Loucy (cell line): ENCODE results near the gene TBC1D7.

Source experiments
- H2AFZ ChIP-seq: fragments of 200-600 bp; sonication (generic); 2 replicates; pipeline ENCODE4 v1.6.0; 2016; ENCODE audit warnings: antibody characterized with exemption, mild to moderate bottlenecking, low read length, moderate library complexity
- H3F3A ChIP-seq: fragments of 200-600 bp; 2 replicates; pipeline ENCODE4 v1.6.0; 2016; ENCODE audit warnings: antibody characterized with exemption, low read depth, mild to moderate bottlenecking
- H3K27me3 ChIP-seq: fragments of 200-600 bp; sonication (generic); 2 replicates; pipeline ENCODE4 v1.6.1; 2014; ENCODE audit warnings: low read length, mild to moderate bottlenecking; ENCODE audit not compliant: insufficient read depth, poor library complexity, severe bottlenecking
- H3K36me3 ChIP-seq: fragments of 200-600 bp; sonication (generic); 2 replicates; pipeline ENCODE4 v1.6.1; 2016; ENCODE audit warnings: low read length; ENCODE audit not compliant: insufficient read depth
- H3K4me1 ChIP-seq: fragments of 200-600 bp; sonication (generic); 2 replicates; pipeline ENCODE4 v1.5.1; 2014; ENCODE audit warnings: low read length, mild to moderate bottlenecking; ENCODE audit not compliant: insufficient read depth, poor library complexity, severe bottlenecking
- H3K4me2 ChIP-seq: fragments of 200-600 bp; sonication (generic); 2 replicates; pipeline ENCODE4 v1.6.0; 2014; ENCODE audit warnings: antibody characterized with exemption, low read length, low read depth, mild to moderate bottlenecking; ENCODE audit not compliant: poor library complexity, severe bottlenecking
- H3K4me3 ChIP-seq: fragments of 200-600 bp; sonication (generic); 2 replicates; pipeline ENCODE4 v1.5.1; 2014; ENCODE audit warnings: low read length, mild to moderate bottlenecking, mixed read lengths; ENCODE audit not compliant: poor library complexity, severe bottlenecking
- H3K79me2 ChIP-seq: fragments of 200-600 bp; sonication (generic); 2 replicates; pipeline ENCODE4 v1.6.1; 2014; ENCODE audit warnings: low read length; ENCODE audit not compliant: insufficient read depth
- H3K9ac ChIP-seq: fragments of 200-600 bp; sonication (generic); 2 replicates; pipeline ENCODE4 v1.6.0; 2014; ENCODE audit warnings: mild to moderate bottlenecking, low read depth, low read length, moderate library complexity; ENCODE audit not compliant: poor library complexity, severe bottlenecking
- H3K9me2 ChIP-seq: fragments of 200-600 bp; sonication (generic); replicated peaks from 2 replicates; pipeline ENCODE4 v1.6.1; 2016; ENCODE audit warnings: low read depth, low read length, mixed read lengths
- H3K9me3 ChIP-seq: fragments of 200-600 bp; sonication (generic); 2 replicates; pipeline ENCODE4 v1.6.1; 2014; ENCODE audit warnings: mild to moderate bottlenecking, antibody characterized with exemption, low read length, low read depth; ENCODE audit not compliant: insufficient read depth
- H4K20me1 ChIP-seq: fragments of 200-600 bp; sonication (generic); 2 replicates; pipeline ENCODE4 v1.6.0; 2014; ENCODE audit warnings: antibody characterized with exemption, low read length, mild to moderate bottlenecking; ENCODE audit not compliant: insufficient read depth, poor library complexity, severe bottlenecking
- CTCF ChIP-seq: fragments of 200-600 bp; sonication (generic); conservative IDR thresholded peaks from 2 replicates; pipeline ENCODE4 v1.5.1; 2014; ENCODE audit warnings: mild to moderate bottlenecking, antibody characterized with exemption, low read length
- EZH2phosphoT487 ChIP-seq: fragments of 200-600 bp; IDR thresholded peaks from 2 replicates; pipeline ENCODE4 v1.6.1; 2018; ENCODE audit warnings: antibody characterized with exemption, mild to moderate bottlenecking, moderate library complexity, borderline replicate concordance

Gene TBC1D7

DNA sequence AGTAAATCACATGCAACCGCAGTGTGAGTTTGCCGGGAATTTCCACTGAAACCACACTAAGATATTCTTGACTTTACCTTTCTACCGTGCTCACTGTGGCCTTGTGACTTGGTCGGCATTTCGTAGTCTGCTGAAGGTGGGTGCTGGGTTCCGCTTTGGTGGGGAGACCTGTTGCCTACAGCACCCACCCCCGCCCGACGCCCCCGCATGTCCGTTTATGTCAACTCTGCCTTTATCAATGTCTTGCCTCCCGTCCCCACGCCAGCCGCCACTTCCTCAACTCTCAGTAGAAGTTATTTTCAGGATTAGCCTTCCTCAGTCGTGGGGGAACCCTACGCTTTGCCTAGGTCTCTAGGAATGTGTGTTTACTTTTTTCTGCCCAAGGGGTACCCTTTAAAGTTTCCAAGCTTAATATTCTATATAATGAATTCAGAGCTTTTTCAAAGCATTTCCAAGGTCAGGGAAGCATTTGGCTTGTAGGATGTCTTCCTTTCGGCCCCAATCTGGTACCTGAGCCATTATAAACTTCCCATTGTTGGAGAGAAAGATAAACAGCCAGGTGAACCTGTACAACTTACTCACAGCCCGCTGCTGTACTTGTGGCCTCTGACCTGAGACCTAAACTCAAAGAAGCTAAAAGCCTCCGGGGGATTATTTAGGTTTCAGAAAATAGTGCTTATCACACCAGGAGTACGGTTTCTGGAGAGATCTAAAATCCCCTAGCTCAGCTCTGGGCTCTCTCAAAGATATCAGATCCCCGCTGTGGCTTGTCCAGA lies 54.2 kb downstream of the TBC1D7 start:
- no peak overlapping the region for H2AFZ ChIP-seq
- no peaks in the 10 kb centered on the region for H4K20me1 ChIP-seq
- no peaks in the 10 kb centered on the region for H3K27me3 ChIP-seq
- H3K79me2 ChIP-seq, result no peaks in the 10 kb centered on the region
- TF ChIP-seq CTCF (no peak), EZH2phosphoT487 (no peak)
- no peak overlapping the region for H3K4me2 ChIP-seq
- H3K9me3 ChIP-seq, result no peaks in the 10 kb centered on the region
- no peaks in the 10 kb centered on the region for H3K36me3 ChIP-seq
- no peaks in the 10 kb centered on the region for H3K9me2 ChIP-seq
- no peak overlapping the region for H3K4me3 ChIP-seq
- no peaks in the 10 kb centered on the region for H3K4me1 ChIP-seq
- no peaks in the 10 kb centered on the region for H3F3A ChIP-seq
- no peak overlapping the region for H3K9ac ChIP-seq

DNA sequence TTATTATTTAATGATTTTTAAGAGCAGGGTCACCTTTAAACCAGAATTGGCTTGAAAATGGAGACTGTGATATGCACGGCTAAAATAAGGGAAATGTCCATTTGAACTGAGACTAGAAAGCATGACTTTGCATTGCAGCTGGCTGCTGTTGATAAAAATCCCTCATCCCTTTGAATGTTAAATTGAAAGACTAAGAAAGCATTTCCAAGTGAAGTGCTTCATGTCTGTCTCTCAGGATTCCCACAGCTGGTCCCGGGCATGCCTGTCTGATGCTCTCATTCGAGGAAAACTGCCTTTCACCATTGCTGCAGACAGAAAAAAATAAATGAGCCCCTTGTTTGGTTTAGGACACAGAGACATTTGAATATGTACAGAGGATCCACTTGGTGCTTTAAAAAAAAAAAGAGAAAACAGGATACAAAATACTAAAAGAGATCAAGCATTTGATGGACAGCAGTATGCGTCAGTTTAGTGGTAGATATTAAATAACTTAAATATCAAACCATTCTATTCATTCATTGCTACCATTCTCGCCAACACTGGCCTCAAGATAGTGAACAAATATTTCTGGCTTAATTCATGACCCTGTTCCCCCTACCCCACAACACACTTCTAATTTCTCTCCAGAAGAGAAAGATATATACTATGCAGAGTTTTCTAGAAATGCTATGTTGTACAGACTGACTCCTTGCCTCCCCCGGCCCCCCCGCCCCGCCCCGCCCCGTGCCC lies 55.0 kb downstream of the TBC1D7 start:
- Histone ChIP-seq H3K79me2 (no peaks in the 10 kb centered on the region), H3K4me1 (no peaks in the 10 kb centered on the region), H4K20me1 (no peaks in the 10 kb centered on the region), H3K4me2 (no peak overlapping the region), H3F3A (no peaks in the 10 kb centered on the region), H3K9me2 (no peaks in the 10 kb centered on the region), H3K36me3 (no peaks in the 10 kb centered on the region), H3K9me3 (no peaks in the 10 kb centered on the region), H3K4me3 (no peak overlapping the region), H3K9ac (no peak overlapping the region), H3K27me3 (no peaks in the 10 kb centered on the region), H2AFZ (no peak overlapping the region)
- TF ChIP-seq CTCF, result no peak
- no peak for TF ChIP-seq EZH2phosphoT487

DNA sequence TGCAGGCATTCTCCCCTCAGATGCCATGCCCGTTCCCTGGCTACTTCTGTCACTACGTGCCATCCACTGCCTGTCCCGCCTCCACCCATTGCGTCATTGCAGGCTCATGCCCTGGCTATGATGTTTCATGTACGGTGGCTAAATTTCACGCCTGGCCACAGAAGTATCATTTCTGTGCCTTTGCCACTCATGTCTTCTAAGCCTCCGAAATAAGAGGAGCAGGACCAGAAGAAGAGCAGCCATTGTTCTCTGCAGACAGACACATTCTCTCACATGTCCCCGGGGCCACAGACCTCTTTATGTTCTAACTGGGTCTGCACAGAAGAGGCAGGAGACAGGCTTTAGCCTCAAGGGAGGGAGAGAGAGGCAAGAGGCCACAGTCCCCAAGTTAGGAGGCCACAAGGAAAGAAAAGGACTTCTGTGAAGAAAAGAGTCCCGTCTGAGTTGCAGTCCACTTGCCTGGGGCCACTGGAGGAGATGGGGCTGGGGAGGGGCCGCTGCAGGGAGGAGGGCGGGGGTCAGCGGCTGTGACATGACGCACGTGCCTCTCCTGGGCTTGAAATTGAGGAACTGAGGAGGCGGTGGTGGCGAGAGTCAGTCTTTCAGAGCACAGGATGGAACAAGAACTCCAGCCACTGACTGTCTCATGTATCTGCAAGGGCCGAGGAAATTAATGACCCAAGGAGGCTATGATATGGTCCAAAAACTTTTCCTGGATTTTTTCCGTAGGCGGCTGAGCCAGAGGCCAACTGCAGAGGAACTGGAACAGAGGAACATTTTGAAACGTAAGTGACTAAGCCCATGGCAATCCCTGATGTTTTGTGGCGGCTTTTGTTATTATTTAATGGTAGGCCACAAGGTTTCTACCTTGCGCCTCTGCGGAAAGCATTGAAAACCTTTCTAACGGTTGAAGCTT lies 55.9 kb downstream of the TBC1D7 start:
- H3K27me3 ChIP-seq, result no peaks in the 10 kb centered on the region
- no peak for TF ChIP-seq CTCF
- no peaks in the 10 kb centered on the region for H3F3A ChIP-seq
- no peaks in the 10 kb centered on the region for H3K9me3 ChIP-seq
- H3K4me3 ChIP-seq, result no peak overlapping the region
- no peaks in the 10 kb centered on the region for H3K36me3 ChIP-seq
- no peaks in the 10 kb centered on the region for H4K20me1 ChIP-seq
- H3K79me2 ChIP-seq, result no peaks in the 10 kb centered on the region
- no peak overlapping the region for H2AFZ ChIP-seq
- no peak overlapping the region for H3K9ac ChIP-seq
- no peaks in the 10 kb centered on the region for H3K4me1 ChIP-seq
- H3K9me2 ChIP-seq, result no peaks in the 10 kb centered on the region
- no peak overlapping the region for H3K4me2 ChIP-seq
